ENCODE data around the gene ENPP3.
A peak's percentile ranks its signal among the peaks of the same experiment; 100 is the strongest.

The ENPP3 gene

GRCh38 chr6:131641554-131641953 lies 4.5 kb downstream of the ENPP3 start:
- intact Hi-C loops (cut with DNase I): no loop called here
- no peak for DNase-seq

- DNase-seq: no peak
- intact Hi-C loops (cut with DNase I): no loop called here
Observed at GRCh38 chr6:131642565-131642964, 5.5 kb downstream of the ENPP3 start.

- DNase-seq: peak in 4 of 10 donors; percentile 19 to 60 (median 36)
- intact Hi-C loops (cut with DNase I): no loop called here
Observed at GRCh38 chr6:131642987-131643611, 6.0 kb downstream of the ENPP3 start.

GRCh38 chr6:131643855-131644460 lies 6.9 kb downstream of the ENPP3 start:
- DNase-seq: no peak
- intact Hi-C loops (cut with DNase I): no loop called here

GRCh38 chr6:131644921-131645320 lies 7.8 kb downstream of the ENPP3 start:
- intact Hi-C loops (cut with DNase I): no loop called here
- DNase-seq: no peak

- DNase-seq: no peak
- intact Hi-C loops (cut with DNase I): no loop called here
Observed at GRCh38 chr6:131645846-131646245, 8.7 kb downstream of the ENPP3 start.

GRCh38 chr6:131646249-131646670 lies 9.2 kb downstream of the ENPP3 start:
- intact Hi-C loops (cut with DNase I): no loop called here

GRCh38 chr6:131651782-131652181 lies 14.7 kb downstream of the ENPP3 start:
- intact Hi-C loops (cut with DNase I): no loop called here
- DNase-seq: no peak

More at GRCh38 chr6:131646249-131646670, 9.2 kb downstream of the ENPP3 start:
- DNase-seq: no peak

- DNase-seq: no peak
Observed at GRCh38 chr6:131652472-131652871, 15.4 kb downstream of the ENPP3 start.

GRCh38 chr6:131654326-131654725 lies 17.2 kb downstream of the ENPP3 start:
- intact Hi-C loops (cut with DNase I): no loop called here
- no peak for DNase-seq

More at GRCh38 chr6:131652472-131652871, 15.4 kb downstream of the ENPP3 start:
- intact Hi-C loops (cut with DNase I): no loop called here

GRCh38 chr6:131655387-131655786 lies 18.3 kb downstream of the ENPP3 start:
- no peak for DNase-seq
- intact Hi-C loops (cut with DNase I): no loop called here

- intact Hi-C loops (cut with DNase I): no loop called here
- DNase-seq: no peak
Observed at GRCh38 chr6:131655951-131656350, 18.8 kb downstream of the ENPP3 start.

GRCh38 chr6:131656667-131657066 lies 19.6 kb downstream of the ENPP3 start:
- intact Hi-C loops (cut with DNase I): no loop called here
- no peak for DNase-seq

- DNase-seq: no peak
- intact Hi-C loops (cut with DNase I): no loop called here
Observed at GRCh38 chr6:131657222-131657621, 20.1 kb downstream of the ENPP3 start.

GRCh38 chr6:131657630-131658111 lies 20.6 kb downstream of the ENPP3 start:
- intact Hi-C loops (cut with DNase I): no loop called here

GRCh38 chr6:131658287-131658686 lies 21.2 kb downstream of the ENPP3 start:
- no peak for DNase-seq
- intact Hi-C loops (cut with DNase I): no loop called here

More at GRCh38 chr6:131657630-131658111, 20.6 kb downstream of the ENPP3 start:
- no peak for DNase-seq

GRCh38 chr6:131660195-131660594 lies 23.1 kb downstream of the ENPP3 start:
- intact Hi-C loops (cut with DNase I): no loop called here

GRCh38 chr6:131663578-131664165 lies 26.6 kb downstream of the ENPP3 start:
- intact Hi-C loops (cut with DNase I): no loop called here

More at GRCh38 chr6:131660195-131660594, 23.1 kb downstream of the ENPP3 start:
- no peak for DNase-seq

GRCh38 chr6:131669891-131670290 lies 32.8 kb downstream of the ENPP3 start:
- intact Hi-C loops (cut with DNase I): no loop called here
- DNase-seq: no peak

More at GRCh38 chr6:131663578-131664165, 26.6 kb downstream of the ENPP3 start:
- no peak for DNase-seq

- no peak for DNase-seq
- intact Hi-C loops (cut with DNase I): no loop called here
Observed at GRCh38 chr6:131673184-131673583, 36.1 kb downstream of the ENPP3 start.

GRCh38 chr6:131678442-131678841 lies 41.3 kb downstream of the ENPP3 start:
- DNase-seq: no peak
- intact Hi-C loops (cut with DNase I): no loop called here

- intact Hi-C loops (cut with DNase I): no loop called here
- DNase-seq: no peak
Observed at GRCh38 chr6:131680868-131681267, 43.8 kb downstream of the ENPP3 start.

Measured in posterior cingulate gyrus (tissue), 11 donors.